GM12801 (cell line): Measurements from ENCODE around the gene SORBS1.

Source experiments
- CTCF ChIP-seq: IDR thresholded peaks from one replicate; pipeline ENCODE4 v1.5.1; 2011; ENCODE audit warnings: control low read depth; ENCODE audit not compliant: insufficient read length; ENCODE audit errors: extremely low read depth

The SORBS1 gene

GRCh38 chr10:95326396-95326795, 234.8 kb downstream of the SORBS1 start:
- no peak for TF ChIP-seq CTCF

- TF ChIP-seq CTCF, result no peak
Observed at GRCh38 chr10:95325863-95326262, 235.3 kb downstream of the SORBS1 start.

- no peak for TF ChIP-seq CTCF
Observed at GRCh38 chr10:95324436-95325268, 236.5 kb downstream of the SORBS1 start.

GRCh38 chr10:95321554-95322301, 239.4 kb downstream of the SORBS1 start:
- TF ChIP-seq CTCF, result no peak

- no peak for TF ChIP-seq CTCF
Observed at GRCh38 chr10:95319239-95319638, 241.9 kb downstream of the SORBS1 start.

- TF ChIP-seq CTCF, result no peak
Observed at GRCh38 chr10:95315509-95315908, 245.7 kb downstream of the SORBS1 start.

- TF ChIP-seq CTCF, result no peak
Observed at GRCh38 chr10:95314192-95314918, 246.8 kb downstream of the SORBS1 start.
